ENCODE results near the gene PCDH8.

The PCDH8 gene

GRCh38 chr13:52846567-52847321, 1.7 kb downstream of the PCDH8 start:
- TF ChIP-seq GATA3 (IDR thresholded peaks at IDR 0.05; ENCODE audit: low read depth, low read length): no peak
- no peak for TF ChIP-seq GATA2 (IDR thresholded peaks at IDR 0.05; ENCODE audit: low read depth, low read length)

- TF ChIP-seq GATA2 (IDR thresholded peaks at IDR 0.05; ENCODE audit: low read depth, low read length): no peak
- no peak for TF ChIP-seq GATA3 (IDR thresholded peaks at IDR 0.05; ENCODE audit: low read depth, low read length)
These were observed 2.5 kb downstream of the PCDH8 start for GRCh38 chr13:52845766-52846566.

GRCh38 chr13:52845334-52845761, 3.1 kb downstream of the PCDH8 start:
- no peak for TF ChIP-seq GATA3 (IDR thresholded peaks at IDR 0.05; ENCODE audit: low read depth, low read length)
- TF ChIP-seq GATA2 (IDR thresholded peaks at IDR 0.05; ENCODE audit: low read depth, low read length): no peak

GRCh38 chr13:52844836-52845235, 3.6 kb downstream of the PCDH8 start:
- TF ChIP-seq GATA2 (IDR thresholded peaks at IDR 0.05; ENCODE audit: low read depth, low read length): no peak
- TF ChIP-seq GATA3 (IDR thresholded peaks at IDR 0.05; ENCODE audit: low read depth, low read length): no peak

GRCh38 chr13:52842441-52842840, 6.0 kb downstream of the PCDH8 start:
- TF ChIP-seq GATA2 (IDR thresholded peaks at IDR 0.05; ENCODE audit: low read depth, low read length) (no peak), GATA3 (IDR thresholded peaks at IDR 0.05; ENCODE audit: low read depth, low read length) (no peak)

- TF ChIP-seq GATA3 (IDR thresholded peaks at IDR 0.05; ENCODE audit: low read depth, low read length): no peak
- TF ChIP-seq GATA2 (IDR thresholded peaks at IDR 0.05; ENCODE audit: low read depth, low read length): no peak
These were observed 8.4 kb downstream of the PCDH8 start for GRCh38 chr13:52840066-52840465.

GRCh38 chr13:52838433-52839107, 9.9 kb downstream of the PCDH8 start:
- no peak for TF ChIP-seq GATA2 (IDR thresholded peaks at IDR 0.05; ENCODE audit: low read depth, low read length)
- TF ChIP-seq GATA3 (IDR thresholded peaks at IDR 0.05; ENCODE audit: low read depth, low read length): no peak

GRCh38 chr13:52837850-52838249, 10.6 kb downstream of the PCDH8 start:
- TF ChIP-seq GATA3 (IDR thresholded peaks at IDR 0.05; ENCODE audit: low read depth, low read length): no peak
- no peak for TF ChIP-seq GATA2 (IDR thresholded peaks at IDR 0.05; ENCODE audit: low read depth, low read length)

- TF ChIP-seq GATA3 (IDR thresholded peaks at IDR 0.05; ENCODE audit: low read depth, low read length) (no peak), GATA2 (IDR thresholded peaks at IDR 0.05; ENCODE audit: low read depth, low read length) (no peak)
These were observed 13.2 kb downstream of the PCDH8 start for GRCh38 chr13:52835071-52835839.

- TF ChIP-seq GATA2 (IDR thresholded peaks at IDR 0.05; ENCODE audit: low read depth, low read length): no peak
- no peak for TF ChIP-seq GATA3 (IDR thresholded peaks at IDR 0.05; ENCODE audit: low read depth, low read length)
These were observed 15.1 kb downstream of the PCDH8 start for GRCh38 chr13:52833296-52833875.

GRCh38 chr13:52832313-52832712, 16.1 kb downstream of the PCDH8 start:
- TF ChIP-seq GATA2 (IDR thresholded peaks at IDR 0.05; ENCODE audit: low read depth, low read length) (no peak), GATA3 (IDR thresholded peaks at IDR 0.05; ENCODE audit: low read depth, low read length) (0 out of 2 replicates have a peak, but pooled peaks have one; percentile 31)

GRCh38 chr13:52830946-52831345, 17.5 kb downstream of the PCDH8 start:
- TF ChIP-seq GATA3 (IDR thresholded peaks at IDR 0.05; ENCODE audit: low read depth, low read length) (no peak), GATA2 (IDR thresholded peaks at IDR 0.05; ENCODE audit: low read depth, low read length) (no peak)

GRCh38 chr13:52827839-52828238, 20.6 kb downstream of the PCDH8 start:
- TF ChIP-seq GATA3 (IDR thresholded peaks at IDR 0.05; ENCODE audit: low read depth, low read length) (peak; percentile 77), GATA2 (IDR thresholded peaks at IDR 0.05; ENCODE audit: low read depth, low read length) (peak; percentile 94)
